HepG2 (cell line): Measurements from ENCODE around the gene CASS4. TPM values are rescaled to one million over a fixed set of nuclear protein-coding genes. Genes with fewer than 3 reads are reported as not detected.

Experiments
- ATAC-seq: fragments of 200-7000 bp; cut with Tn5 transposase; 3 replicates; pipeline ENCODE4 v1.9.1; 2020; ENCODE audit warnings: mild to moderate bottlenecking, moderate library complexity
- BruUV-seq: library from RNA; stranded (reverse); fragments of 400-500 nt; replicated peaks from 2 replicates; lab custom pipeline; 2021; lab: Mats Ljungman, UMichigan
- CTCF ChIA-PET: fragments of 300-600 bp; formaldehyde crosslinking; extraction: SDS; loops from one replicate; lab custom pipeline; 2021; ENCODE audit warnings: low total read pairs, inconsistent platforms, low intra/inter-chr PET ratio; lab: Yijun Ruan, JAX
- POLR2A ChIA-PET: fragments of 350-600 bp; sonication (Branson Sonifier 250); formaldehyde crosslinking; loops from one replicate; lab custom pipeline; 2020; ENCODE audit warnings: antibody characterized with exemption, inconsistent platforms; lab: Yijun Ruan, JAX
- DNase-seq: peaks from one replicate; pipeline ENCODE4 v3.0.0-alpha.2; 2015; ENCODE audit warnings: low spot score
- FAIRE-seq: peaks from 3 replicates; lab custom pipeline; 2011; peaks lifted over from hg19 to GRCh38; lab: Jason Lieb, UNC
- H2AFZ ChIP-seq: one replicate; pipeline ENCODE4 v1.6.1; 2011; ENCODE audit warnings: low read length, inconsistent platforms
- H3K27ac ChIP-seq: fragments of 300-600 bp; 3 replicates; pipeline ENCODE4 v1.8.0; 2011; ENCODE audit warnings: mixed run types, mild to moderate bottlenecking, mixed read lengths, low read length, inconsistent platforms; ENCODE audit not compliant: insufficient read depth; ENCODE audit errors: extremely low read length
- H3K27me3 ChIP-seq, 2 experiments: fragments of 200-600 bp in 1 of 2; 2 replicates in 1 of 2; 3 replicates in 1 of 2; pipeline versions ENCODE4 v1.6.0 to v1.8.0; 2011; ENCODE audit warnings: low read length in 2 of 2, mild to moderate bottlenecking in 2 of 2, moderate library complexity in 2 of 2, inconsistent platforms in 1 of 2; ENCODE audit not compliant: insufficient read depth in 2 of 2, control insufficient read depth in 1 of 2
- H3K36me3 ChIP-seq, 2 experiments: fragments of 200-600 bp in 1 of 2; replicated peaks in 1 of 2; 2 replicates in 1 of 2; 3 replicates in 1 of 2; pipeline versions ENCODE4 v1.5.1 to v1.8.0; 2011; ENCODE audit warnings: low read length in 2 of 2, inconsistent platforms in 1 of 2; ENCODE audit not compliant: insufficient read depth in 2 of 2, control insufficient read depth in 1 of 2
- H3K4me1 ChIP-seq: 2 replicates; pipeline ENCODE4 v1.5.1; 2012; ENCODE audit warnings: low read length, inconsistent platforms; ENCODE audit not compliant: insufficient read depth
- H3K4me2 ChIP-seq: 2 replicates; pipeline ENCODE4 v1.6.0; 2011; ENCODE audit warnings: low read depth, low read length, inconsistent platforms
- H3K4me3 ChIP-seq, 3 experiments: fragments of 200-600 bp in 1 of 3; sonication (generic), shearing (Covaris generic) in 1 of 3; replicated peaks in 1 of 3; 2 replicates each; pipeline ENCODE4 v1.5.1; 2011 to 2016; ENCODE audit warnings: low read length in 3 of 3, inconsistent platforms in 2 of 3, low read depth in 2 of 3, mild to moderate bottlenecking in 2 of 3, control low read depth in 1 of 3, mixed read lengths in 1 of 3; ENCODE audit not compliant: insufficient read depth in 1 of 3
- H3K79me2 ChIP-seq: one replicate; pipeline ENCODE4 v1.6.1; 2011; ENCODE audit warnings: low read length, inconsistent platforms; ENCODE audit not compliant: insufficient read depth
- H3K9ac ChIP-seq: 2 replicates; pipeline ENCODE4 v1.6.0; 2011; ENCODE audit warnings: mild to moderate bottlenecking, low read depth, low read length, inconsistent platforms; ENCODE audit not compliant: insufficient read depth
- H3K9me3 ChIP-seq: 2 replicates; pipeline ENCODE4 v1.5.1; 2012; ENCODE audit warnings: mild to moderate bottlenecking, low read length
- H4K20me1 ChIP-seq: 2 replicates; pipeline ENCODE4 v1.6.0; 2011; ENCODE audit warnings: inconsistent platforms, mild to moderate bottlenecking, low read length, moderate library complexity; ENCODE audit not compliant: insufficient read depth
- MIER3 ChIP-seq: IDR thresholded peaks from 2 replicates; pipeline ENCODE4 v1.6.1; 2016; ENCODE audit warnings: missing compliant biosample characterization, borderline replicate concordance
- MIXL1 ChIP-seq: IDR thresholded peaks from 2 replicates; pipeline ENCODE4 v1.6.1; 2016
- MNT ChIP-seq: fragments of 450-650 bp; IDR thresholded peaks from 2 replicates; pipeline ENCODE4 v1.6.1; 2016
- MXI1 ChIP-seq: IDR thresholded peaks from 3 replicates; pipeline ENCODE4 v1.6.1; 2012; ENCODE audit warnings: low read depth, low read length, inconsistent platforms, borderline replicate concordance
- NCOA2 ChIP-seq: sonication (generic); formaldehyde crosslinking; IDR thresholded peaks from 2 replicates; pipeline ENCODE4 v1.8.0; 2022; ENCODE audit warnings: inconsistent platforms
- POGK ChIP-seq: sonication (generic); formaldehyde crosslinking; conservative IDR thresholded peaks from 2 replicates; pipeline ENCODE4 v1.8.0; 2022; ENCODE audit warnings: mild to moderate bottlenecking, moderate library complexity, missing genetic modification reagents
- POLR2AphosphoS5 ChIP-seq: IDR thresholded peaks from 2 replicates; pipeline ENCODE4 v1.6.1; 2012; ENCODE audit warnings: low read depth, low read length
- RBM39 ChIP-seq: fragments of 200-400 bp; formaldehyde crosslinking; IDR thresholded peaks from one replicate; pipeline ENCODE4 v1.6.1; 2018; ENCODE audit warnings: antibody characterized with exemption, mild to moderate bottlenecking, low read depth, low read length; ENCODE audit not compliant: poor library complexity, severe bottlenecking
- RFXANK ChIP-seq: IDR thresholded peaks from 2 replicates; pipeline ENCODE4 v1.6.1; 2016
- THAP11 ChIP-seq: IDR thresholded peaks from 2 replicates; pipeline ENCODE4 v1.6.1; 2016; ENCODE audit warnings: missing biosample characterization, missing genetic modification reagents
- ZBTB44 ChIP-seq: sonication (generic); formaldehyde crosslinking; IDR thresholded peaks from 2 replicates; pipeline ENCODE4 v1.4.0; 2020; ENCODE audit warnings: missing genetic modification reagents
- ZNF329 ChIP-seq: sonication (generic); formaldehyde crosslinking; IDR thresholded peaks from 2 replicates; pipeline ENCODE4 v1.9.0; 2021; ENCODE audit warnings: low read depth, mild to moderate bottlenecking, missing genetic modification reagents
- ZNF557 ChIP-seq: sonication (generic); formaldehyde crosslinking; IDR thresholded peaks from 2 replicates; pipeline ENCODE4 v1.4.0; 2020; ENCODE audit warnings: missing genetic modification reagents
- ZNF672 ChIP-seq: sonication (generic); formaldehyde crosslinking; IDR thresholded peaks from 2 replicates; pipeline ENCODE4 v1.8.1; 2022; ENCODE audit warnings: missing genetic modification reagents
- ZNF737 ChIP-seq: sonication (generic); formaldehyde crosslinking; IDR thresholded peaks from 2 replicates; pipeline ENCODE4 v1.5.0; 2020; ENCODE audit warnings: missing genetic modification reagents, mild to moderate bottlenecking, borderline replicate concordance
- WGBS: methylation state at CpG from one replicate; pipeline ENCODE4 v1.1.6; 2017; ENCODE audit warnings: low lambda C conversion rate; 5-methylcytosine and 5-hydroxymethylcytosine counted together
- in situ Hi-C: cut with HindIII; loops from 2 replicates; pipeline ENCODE4 v1.10.0; 2017; ENCODE audit warnings: low pct_unique_long_range_greater_than_20kb; ENCODE audit not compliant: extremely low pct_ligation_motif_present
- intact Hi-C: fragments of 100-400 bp; cut with micrococcal nuclease; formaldehyde crosslinking; loops from one replicate; pipeline ENCODE4 v1.10.0; 2022; ENCODE audit not compliant: unreplicated experiment
- polyA plus RNA-seq, 8 experiments: library from polyadenylated mRNA; depleted of rRNA in 3 of 8; stranded (reverse) in 7 of 8; unstranded in 1 of 8; fragments of >200 nt; fragmentation: Illumina TruSeq in 4 of 8; extraction: Trizol in 4 of 8; gene quantifications; 2 replicates each; pipeline versions ENCODE4 v1.2.1 to v1.2.3, GENCODE V29; 2011 to 2016; ENCODE audit warnings: low read depth in 4 of 8, missing spikeins in 1 of 8, mixed read lengths in 1 of 8; ENCODE audit not compliant: insufficient read depth in 1 of 8
- total RNA-seq, 5 experiments: library from RNA; depleted of rRNA; stranded (reverse); fragments of >200 nt; fragmentation: Illumina TruSeq; extraction: Trizol; gene quantifications; 2 replicates each; pipeline ENCODE4 v1.2.3, GENCODE V29; 2016; ENCODE audit warnings: low read depth in 1 of 5
- TF ChIP-seq, protein P1 (sequence below): sonication (generic); formaldehyde crosslinking; IDR thresholded peaks from 2 replicates; pipeline ENCODE4 v1.5.1; 2020; ENCODE audit warnings: missing genetic modification reagents, mild to moderate bottlenecking, borderline replicate concordance
- TF ChIP-seq, protein P2 (sequence below): sonication (generic); formaldehyde crosslinking; IDR thresholded peaks from 2 replicates; pipeline ENCODE4 v1.5.0; 2020; ENCODE audit warnings: missing genetic modification reagents

Gene CASS4
- total and polyA plus RNA-seq, 2 of the 13 experiments (the other 11 are each of a cell fraction or from before 2014, with no cell fraction given) = 0.17 to 0.49 TPM

- TF ChIP-seq ZBTB44 (CRISPR knock-in tag) (no peak), MNT (no peak), RFXANK (CRISPR knock-in tag) (no peak), RBM39 (no peak)
- TF ChIP-seq, protein P1, sequence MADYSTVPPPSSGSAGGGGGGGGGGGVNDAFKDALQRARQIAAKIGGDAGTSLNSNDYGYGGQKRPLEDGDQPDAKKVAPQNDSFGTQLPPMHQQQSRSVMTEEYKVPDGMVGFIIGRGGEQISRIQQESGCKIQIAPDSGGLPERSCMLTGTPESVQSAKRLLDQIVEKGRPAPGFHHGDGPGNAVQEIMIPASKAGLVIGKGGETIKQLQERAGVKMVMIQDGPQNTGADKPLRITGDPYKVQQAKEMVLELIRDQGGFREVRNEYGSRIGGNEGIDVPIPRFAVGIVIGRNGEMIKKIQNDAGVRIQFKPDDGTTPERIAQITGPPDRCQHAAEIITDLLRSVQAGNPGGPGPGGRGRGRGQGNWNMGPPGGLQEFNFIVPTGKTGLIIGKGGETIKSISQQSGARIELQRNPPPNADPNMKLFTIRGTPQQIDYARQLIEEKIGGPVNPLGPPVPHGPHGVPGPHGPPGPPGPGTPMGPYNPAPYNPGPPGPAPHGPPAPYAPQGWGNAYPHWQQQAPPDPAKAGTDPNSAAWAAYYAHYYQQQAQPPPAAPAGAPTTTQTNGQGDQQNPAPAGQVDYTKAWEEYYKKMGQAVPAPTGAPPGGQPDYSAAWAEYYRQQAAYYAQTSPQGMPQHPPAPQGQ = no peak
- TF ChIP-seq, all 625 proteins: peak for 0
Measured at GRCh38 chr20:56454754-56455153, 42.7 kb downstream of the CASS4 start (continued).

DNA sequence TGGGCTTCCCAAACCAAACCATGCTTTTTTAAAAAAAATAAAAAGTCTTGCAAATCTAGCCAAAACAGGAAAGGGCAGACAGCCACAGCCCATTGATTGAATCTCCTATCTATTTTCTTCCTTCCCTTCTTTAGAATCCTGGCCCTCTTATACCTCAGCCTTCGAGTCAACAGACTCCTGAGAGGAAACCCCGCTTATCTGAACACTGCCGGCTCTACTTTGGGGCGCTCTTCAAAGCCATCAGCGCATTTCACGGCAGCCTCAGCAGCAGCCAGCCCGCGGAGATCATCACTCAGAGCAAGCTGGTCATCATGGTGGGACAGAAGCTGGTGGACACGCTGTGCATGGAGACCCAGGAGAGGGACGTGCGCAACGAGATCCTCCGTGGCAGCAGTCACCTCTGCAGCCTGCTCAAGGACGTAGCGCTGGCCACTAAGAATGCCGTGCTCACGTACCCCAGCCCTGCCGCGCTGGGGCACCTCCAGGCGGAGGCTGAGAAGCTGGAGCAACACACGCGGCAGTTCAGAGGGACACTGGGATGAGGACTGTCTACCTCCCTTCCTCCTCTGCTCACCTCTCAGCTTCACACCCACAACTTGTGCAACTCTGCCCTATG is 46.3 kb downstream of the CASS4 start:
- ATAC-seq (no peak), DNase-seq (no peak), FAIRE-seq (no peak)
- intact Hi-C loops = no loop called here
- no peak overlapping the region for H3K4me2 ChIP-seq
- H4K20me1 ChIP-seq = no peaks in the 10 kb centered on the region
- no peak overlapping the region for H2AFZ ChIP-seq
- H3K4me1 ChIP-seq = no peaks in the 10 kb centered on the region
- no peaks in the 10 kb centered on the region for H3K79me2 ChIP-seq
- H3K27ac ChIP-seq = no peak overlapping the region
- no peaks in the 10 kb centered on the region for H3K27me3 ChIP-seq
- in situ Hi-C loops = no loop called here
- H3K9me3 ChIP-seq = no peaks in the 10 kb centered on the region
- ChIA-PET CTCF (no interaction called here), POLR2A (no interaction called here)
- BruUV-seq = no TSS peak
- 81% methylated on average over 22 of the region's 22 CpGs for WGBS
- no peaks in the 10 kb centered on the region for H3K36me3 ChIP-seq
- H3K4me3 ChIP-seq = no peak overlapping the region
- no peak overlapping the region for H3K9ac ChIP-seq
- TF ChIP-seq NCOA2 (CRISPR knock-in tag) (no peak), MIER3 (CRISPR knock-in tag) (no peak), ZNF329 (CRISPR knock-in tag) (no peak), POLR2AphosphoS5 (no peak), ZNF672 (no peak), ZNF557 (no peak), ZNF737 (CRISPR knock-in tag) (no peak), MIXL1 (CRISPR knock-in tag) (no peak), POGK (no peak), THAP11 (CRISPR knock-in tag) (no peak), MXI1 (no peak)
- TF ChIP-seq, protein P2, sequence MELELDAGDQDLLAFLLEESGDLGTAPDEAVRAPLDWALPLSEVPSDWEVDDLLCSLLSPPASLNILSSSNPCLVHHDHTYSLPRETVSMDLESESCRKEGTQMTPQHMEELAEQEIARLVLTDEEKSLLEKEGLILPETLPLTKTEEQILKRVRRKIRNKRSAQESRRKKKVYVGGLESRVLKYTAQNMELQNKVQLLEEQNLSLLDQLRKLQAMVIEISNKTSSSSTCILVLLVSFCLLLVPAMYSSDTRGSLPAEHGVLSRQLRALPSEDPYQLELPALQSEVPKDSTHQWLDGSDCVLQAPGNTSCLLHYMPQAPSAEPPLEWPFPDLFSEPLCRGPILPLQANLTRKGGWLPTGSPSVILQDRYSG (CRISPR knock-in tag) = no peak
